Type B pancreatic cell (in vitro differentiated cells): Measurements from ENCODE around the gene GALNT11. TPM values are rescaled to one million over a fixed set of nuclear protein-coding genes. Genes with fewer than 3 reads are reported as not detected.
"Not testable (repeated sequence)": the region's sequence is repeated elsewhere in the genome, so short reads cannot be mapped to it uniquely, and the experiment has no call there.

Source experiments
- DNase-seq: peaks from one replicate; pipeline ENCODE4 v3.0.0; 2021; ENCODE audit warnings: mixed read lengths; ENCODE audit not compliant: unreplicated experiment; ENCODE audit errors: extremely low spot score
- H3K27ac Mint-ChIP-seq: 2 replicates; pipeline ENCODE4 v1.8.0; 2021; ENCODE audit warnings: mild to moderate bottlenecking, mixed read lengths
- H3K27me3 Mint-ChIP-seq: 2 replicates; pipeline ENCODE4 v1.8.0; 2021; ENCODE audit warnings: mixed read lengths
- H3K36me3 Mint-ChIP-seq: 2 replicates; pipeline ENCODE4 v1.8.0; 2021; ENCODE audit warnings: mixed read lengths
- H3K4me1 Mint-ChIP-seq: one replicate; pipeline ENCODE4 v1.8.0; 2021; ENCODE audit warnings: mixed read lengths; ENCODE audit not compliant: unreplicated experiment
- H3K4me3 Mint-ChIP-seq: 2 replicates; pipeline ENCODE4 v1.8.0; 2021; ENCODE audit warnings: mild to moderate bottlenecking, mixed read lengths
- H3K9me3 Mint-ChIP-seq: 2 replicates; pipeline ENCODE4 v1.8.0; 2021; ENCODE audit warnings: mixed read lengths
- total RNA-seq: library from RNA; stranded (reverse); gene quantifications from 2 replicates; pipeline ENCODE4 v1.2.1, GENCODE V29; 2021; ENCODE audit warnings: low replicate concordance
- TF ChIP-seq, protein P1 (sequence below): fragments of 200-600 bp; sonication (generic); conservative IDR thresholded peaks from 2 replicates; pipeline ENCODE4 v1.5.0; 2021; ENCODE audit warnings: antibody characterized with exemption, mild to moderate bottlenecking

The GALNT11 gene
- total RNA-seq, 1 donor from 2014 or later, result 28.8 TPM

DNA sequence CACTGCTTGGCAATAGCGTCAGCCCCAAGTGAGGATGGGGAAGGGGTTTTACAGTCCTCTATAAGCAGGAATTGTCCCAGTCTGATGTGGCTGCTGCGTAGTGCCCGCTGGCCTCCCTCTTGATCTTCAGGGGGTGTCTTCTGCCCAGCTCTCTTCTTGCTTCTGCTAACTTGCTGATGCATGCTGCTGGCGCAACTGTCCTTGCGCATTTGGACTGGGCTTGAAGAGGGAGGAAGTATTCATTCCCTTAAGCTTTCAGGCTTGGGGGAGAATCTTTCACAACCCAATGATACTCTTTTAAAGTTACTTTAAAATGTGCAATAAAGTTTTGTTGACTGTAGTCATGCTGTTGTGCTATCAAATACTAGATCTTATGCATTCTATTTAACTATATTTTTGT is 10.3 kb downstream of the GALNT11 start:
- H3K9me3 Mint-ChIP-seq, result peaks cover 9% of the 10 kb centered on the region
- TF ChIP-seq, protein P1, sequence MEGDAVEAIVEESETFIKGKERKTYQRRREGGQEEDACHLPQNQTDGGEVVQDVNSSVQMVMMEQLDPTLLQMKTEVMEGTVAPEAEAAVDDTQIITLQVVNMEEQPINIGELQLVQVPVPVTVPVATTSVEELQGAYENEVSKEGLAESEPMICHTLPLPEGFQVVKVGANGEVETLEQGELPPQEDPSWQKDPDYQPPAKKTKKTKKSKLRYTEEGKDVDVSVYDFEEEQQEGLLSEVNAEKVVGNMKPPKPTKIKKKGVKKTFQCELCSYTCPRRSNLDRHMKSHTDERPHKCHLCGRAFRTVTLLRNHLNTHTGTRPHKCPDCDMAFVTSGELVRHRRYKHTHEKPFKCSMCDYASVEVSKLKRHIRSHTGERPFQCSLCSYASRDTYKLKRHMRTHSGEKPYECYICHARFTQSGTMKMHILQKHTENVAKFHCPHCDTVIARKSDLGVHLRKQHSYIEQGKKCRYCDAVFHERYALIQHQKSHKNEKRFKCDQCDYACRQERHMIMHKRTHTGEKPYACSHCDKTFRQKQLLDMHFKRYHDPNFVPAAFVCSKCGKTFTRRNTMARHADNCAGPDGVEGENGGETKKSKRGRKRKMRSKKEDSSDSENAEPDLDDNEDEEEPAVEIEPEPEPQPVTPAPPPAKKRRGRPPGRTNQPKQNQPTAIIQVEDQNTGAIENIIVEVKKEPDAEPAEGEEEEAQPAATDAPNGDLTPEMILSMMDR, result no peak
- DNase-seq, result no peak
- no peaks in the 10 kb centered on the region for H3K4me1 Mint-ChIP-seq
- H3K27ac Mint-ChIP-seq, result no peak overlapping the region
- H3K27me3 Mint-ChIP-seq, result no peaks in the 10 kb centered on the region
- H3K4me3 Mint-ChIP-seq, result no peak overlapping the region
- H3K36me3 Mint-ChIP-seq, result peaks cover 33% of the 10 kb centered on the region

DNA sequence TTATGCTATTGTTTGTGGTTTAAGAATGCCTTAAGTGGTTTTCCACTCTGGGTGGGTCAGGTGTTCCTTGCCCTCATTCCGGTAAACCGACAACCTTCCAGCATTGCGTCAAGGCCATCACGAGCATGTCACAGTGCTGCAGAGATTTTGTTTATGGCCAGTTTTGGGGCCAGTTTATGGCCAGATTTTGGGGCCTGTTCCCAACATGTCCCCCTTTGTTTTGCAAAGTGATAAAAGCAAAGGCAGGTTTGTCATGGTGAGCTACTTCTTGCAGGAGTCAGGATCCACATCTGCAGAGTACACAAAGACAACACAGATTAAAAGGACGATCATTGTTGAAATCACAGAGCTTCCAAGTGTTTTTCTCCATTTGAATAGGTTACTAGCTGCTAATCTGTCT is 12.9 kb downstream of the GALNT11 start:
- H3K27ac Mint-ChIP-seq, H3K4me3 Mint-ChIP-seq, H3K4me1 Mint-ChIP-seq, H3K27me3 Mint-ChIP-seq, DNase-seq: not testable (repeated sequence)
- peaks cover 16% of the 10 kb centered on the region for H3K9me3 Mint-ChIP-seq
- H3K36me3 Mint-ChIP-seq, result peaks cover 32% of the 10 kb centered on the region

DNA sequence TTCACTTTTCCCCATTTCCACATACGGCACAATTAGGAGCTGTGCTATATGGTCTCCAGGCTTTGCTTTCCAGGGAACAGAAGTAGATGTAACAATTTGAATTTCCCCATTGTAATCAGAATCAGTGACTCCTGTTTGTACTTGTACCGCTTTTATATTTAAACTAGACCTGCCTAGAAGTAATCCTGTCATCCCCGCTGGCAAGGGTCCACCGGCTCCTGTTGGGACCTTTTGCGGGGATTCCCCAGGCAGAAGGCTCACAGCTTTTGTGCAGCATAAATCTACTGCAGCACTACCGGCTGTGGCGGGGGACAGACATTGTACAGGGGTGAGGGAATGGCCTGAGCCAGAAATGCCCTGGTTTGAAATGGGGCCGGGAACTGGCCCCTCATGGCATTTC is 17.6 kb downstream of the GALNT11 start:
- DNase-seq, H3K27ac Mint-ChIP-seq, H3K27me3 Mint-ChIP-seq, H3K4me3 Mint-ChIP-seq, H3K4me1 Mint-ChIP-seq: not testable (repeated sequence)
- Mint-ChIP-seq H3K9me3 (peaks cover 20% of the 10 kb centered on the region), H3K36me3 (peaks cover 28% of the 10 kb centered on the region)

DNA sequence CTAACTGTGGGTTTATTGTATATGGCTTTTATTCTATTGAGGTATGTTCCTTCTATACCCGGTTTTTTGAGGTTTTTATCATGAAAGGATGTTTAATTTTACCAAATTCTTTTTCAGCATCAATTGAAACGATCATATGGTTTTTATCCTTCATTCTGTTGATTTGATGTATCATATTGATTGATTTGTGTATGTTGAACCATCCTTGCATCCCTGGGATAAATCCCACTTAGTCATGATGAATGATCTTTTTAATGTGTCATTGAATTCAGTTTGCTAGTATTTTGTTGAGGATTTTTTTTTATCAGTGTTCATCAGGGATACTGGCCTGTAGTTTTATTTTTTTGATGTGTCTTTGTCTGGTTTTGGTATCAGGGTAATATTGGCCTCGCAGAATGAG is 19.4 kb downstream of the GALNT11 start:
- not testable (repeated sequence) for DNase-seq, H3K27me3 Mint-ChIP-seq, H3K4me3 Mint-ChIP-seq, H3K4me1 Mint-ChIP-seq, H3K27ac Mint-ChIP-seq
- peaks cover 20% of the 10 kb centered on the region for H3K9me3 Mint-ChIP-seq
- peaks cover 27% of the 10 kb centered on the region for H3K36me3 Mint-ChIP-seq

DNA sequence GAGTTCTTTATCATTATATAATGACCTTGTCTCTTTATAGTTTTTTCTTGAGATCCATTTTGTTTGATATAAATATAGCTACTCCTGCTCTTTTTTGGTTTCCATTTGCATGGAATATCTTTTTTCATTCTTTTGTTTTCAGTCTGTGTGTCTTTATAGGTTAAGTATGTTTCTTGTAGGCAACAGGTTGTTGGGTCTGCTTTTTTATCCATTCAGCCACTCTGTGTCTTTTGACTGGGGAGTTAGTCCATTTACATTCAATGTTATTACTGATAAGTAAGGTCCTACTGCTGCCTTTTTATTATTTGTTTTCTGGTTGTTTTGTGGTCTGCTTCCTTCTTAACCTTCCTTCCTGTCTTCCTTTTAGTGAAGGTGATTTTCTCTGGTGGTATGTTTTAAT is 21.1 kb downstream of the GALNT11 start:
- peaks cover 26% of the 10 kb centered on the region for H3K36me3 Mint-ChIP-seq

DNA sequence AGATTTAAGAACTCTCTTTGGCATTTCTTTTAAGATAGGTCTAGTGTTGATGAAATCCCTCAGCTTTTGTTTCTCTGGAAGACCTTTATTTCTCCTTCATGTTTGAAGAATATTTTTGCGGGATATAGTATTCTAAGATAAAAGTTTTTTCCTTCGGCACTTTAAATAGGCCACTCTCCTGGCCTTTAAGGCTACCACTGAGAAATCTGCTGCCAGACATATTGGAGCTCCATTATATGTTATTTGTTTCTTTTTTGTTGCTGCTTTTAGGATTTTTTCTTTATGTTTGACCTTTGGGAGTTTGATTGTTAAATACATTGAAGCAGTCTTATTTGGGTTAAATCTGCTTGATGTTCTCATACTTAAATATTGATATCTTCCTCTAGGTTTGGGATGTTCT is 22.6 kb downstream of the GALNT11 start:
- Mint-ChIP-seq H3K27ac (no peak overlapping the region), H3K9me3 (peaks cover 14% of the 10 kb centered on the region), H3K4me1 (peaks cover 7% of the 10 kb centered on the region), H3K4me3 (no peak overlapping the region), H3K27me3 (no peaks in the 10 kb centered on the region), H3K36me3 (peaks cover 22% of the 10 kb centered on the region)
- TF ChIP-seq, protein P1, result no peak
- DNase-seq, result no peak

More for the DNA sequence above, 21.1 kb downstream of the GALNT11 start:
- no peak for DNase-seq
- H3K4me1 Mint-ChIP-seq, result no peaks in the 10 kb centered on the region
- H3K27ac Mint-ChIP-seq, result no peak overlapping the region
- H3K4me3 Mint-ChIP-seq, result no peak overlapping the region
- TF ChIP-seq, protein P1, result no peak
- no peaks in the 10 kb centered on the region for H3K27me3 Mint-ChIP-seq
- H3K9me3 Mint-ChIP-seq, result peaks cover 18% of the 10 kb centered on the region

DNA sequence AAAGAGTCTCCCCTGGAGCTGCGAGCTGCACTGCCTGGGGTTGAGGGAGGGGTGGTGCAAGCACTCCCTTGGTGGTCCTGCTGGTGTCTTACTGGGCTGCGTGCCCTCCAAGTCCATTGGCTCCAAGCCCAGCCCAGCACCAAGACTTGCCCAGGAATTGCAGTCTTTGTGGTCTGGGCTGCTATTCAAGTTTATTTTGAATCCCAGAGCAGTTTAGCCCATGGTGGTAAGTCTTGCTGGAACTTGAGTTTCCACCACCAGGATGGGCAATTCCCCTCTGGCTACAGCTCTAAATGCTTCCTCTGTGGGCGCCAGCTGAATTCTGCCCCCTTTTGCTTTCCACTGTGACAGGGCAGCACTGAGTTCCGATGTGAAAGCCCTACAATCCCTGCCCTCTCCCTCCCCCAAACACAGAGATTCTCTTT is 25.1 kb downstream of the GALNT11 start:
- Mint-ChIP-seq H3K4me1 (peaks cover 15% of the 10 kb centered on the region), H3K27me3 (no peaks in the 10 kb centered on the region), H3K27ac (no peak overlapping the region), H3K4me3 (no peak overlapping the region), H3K36me3 (peaks cover 14% of the 10 kb centered on the region), H3K9me3 (peaks cover 9% of the 10 kb centered on the region)
- TF ChIP-seq, protein P1, result no peak
- DNase-seq, result no peak
